H1 (cell line): ENCODE data around the gene MYO5B. TPM values are rescaled to one million over a fixed set of nuclear protein-coding genes. Genes with fewer than 3 reads are reported as not detected.

Experiments used
- BACH1 ChIP-seq: IDR thresholded peaks from 2 replicates; pipeline ENCODE4 v1.6.1; 2012; ENCODE audit warnings: low read length, improper control_type of control experiment
- CBX8 ChIP-seq: fragments of 300-800, 300-1000 bp; sonication (generic); IDR thresholded peaks from 2 replicates; pipeline ENCODE4 v1.7.1; 2016; ENCODE audit warnings: low read depth, low read length, borderline replicate concordance
- CHD7 ChIP-seq: fragments of 300-600 bp; sonication (generic); IDR thresholded peaks from 2 replicates; pipeline ENCODE4 v1.7.1; 2012; ENCODE audit warnings: low read length, moderate library complexity, mild to moderate bottlenecking, inconsistent platforms; ENCODE audit not compliant: insufficient replicate concordance
- KDM1A ChIP-seq: fragments of 200-600, 300-600 bp; sonication (generic); IDR thresholded peaks from 2 replicates; pipeline ENCODE4 v1.7.1; 2016; ENCODE audit warnings: mild to moderate bottlenecking, low read length, borderline replicate concordance
- PHF8 ChIP-seq: fragments of 200-600 bp; sonication (generic); conservative IDR thresholded peaks from 2 replicates; pipeline ENCODE4 v1.7.1; 2012; ENCODE audit warnings: low read depth, mild to moderate bottlenecking, inconsistent platforms, low read length, moderate library complexity
- RBBP5 ChIP-seq: IDR thresholded peaks from 2 replicates; pipeline ENCODE4 v1.7.1; 2012; ENCODE audit warnings: low read depth, mild to moderate bottlenecking, inconsistent platforms, low read length, moderate library complexity, borderline replicate concordance
- RXRA ChIP-seq: IDR thresholded peaks from 2 replicates; pipeline ENCODE4 v1.6.1; 2011; ENCODE audit warnings: low read depth, mild to moderate bottlenecking, low read length, moderate library complexity; ENCODE audit not compliant: insufficient read depth
- TEAD4 ChIP-seq: IDR thresholded peaks from 2 replicates; pipeline ENCODE4 v1.6.1; 2012; ENCODE audit warnings: low read depth, low read length, inconsistent platforms, mixed read lengths
- polyA plus RNA-seq, 7 experiments: library from polyadenylated mRNA; depleted of rRNA in 3 of 7; stranded (reverse) in 5 of 7; unstranded in 2 of 7; fragments of >200 nt in 5 of 7; fragments of 200-250 nt in 2 of 7; gene quantifications; 1 replicate in 5 of 7; 2 replicates in 1 of 7; 4 replicates in 1 of 7; pipeline versions ENCODE4 v1.2.1 to v1.2.3, GENCODE V29; 2011 to 2013; ENCODE audit warnings: missing spikeins in 2 of 7, mixed read lengths in 2 of 7
- total RNA-seq: library from RNA; stranded (reverse); fragmentation: NEBNext Ultra II Directional; extraction: Animal tissue kit (Norgen Biotek cat#: 25700); gene quantifications from 2 replicates; pipeline ENCODE4 v1.2.1, GENCODE V29; 2021

MYO5B gene
- total and polyA plus RNA-seq, 2 of the 8 experiments (the other 6 are each of a cell fraction or from before 2014, with no cell fraction given), result 6.4 to 7.7 TPM

GRCh38 chr18:49875155-49875554 is 319.8 kb downstream of the MYO5B start (continued):
- no peak for TF ChIP-seq CHD7
- no peak for TF ChIP-seq RXRA
- no peak for TF ChIP-seq PHF8
- TF ChIP-seq TEAD4, result no peak
- TF ChIP-seq BACH1, result no peak
- no peak for TF ChIP-seq RBBP5
- TF ChIP-seq KDM1A, result no peak
- TF ChIP-seq CBX8, result no peak
